Adipocyte (in vitro differentiated cells): ENCODE results near the gene LMNTD1.

Source experiments
- DNase-seq: peaks from one replicate; pipeline ENCODE4 v3.0.0-alpha.2; 2015; ENCODE audit warnings: low read depth
- H3K27me3 ChIP-seq: replicated peaks from 2 replicates; pipeline ENCODE4 v1.7.0; 2013; ENCODE audit warnings: mild to moderate bottlenecking, low read length, moderate library complexity; ENCODE audit not compliant: control insufficient read depth, insufficient read depth
- H3K36me3 ChIP-seq: 2 replicates; pipeline ENCODE4 v1.7.0; 2013; ENCODE audit warnings: low read length, mild to moderate bottlenecking, moderate library complexity; ENCODE audit not compliant: control insufficient read depth, insufficient read depth, severe bottlenecking
- H3K4me1 ChIP-seq: 2 replicates; pipeline ENCODE4 v1.7.0; 2013; ENCODE audit warnings: mild to moderate bottlenecking, low read length, moderate library complexity; ENCODE audit not compliant: control insufficient read depth, insufficient read depth
- H3K4me3 ChIP-seq: 2 replicates; pipeline ENCODE4 v1.7.0; 2013; ENCODE audit warnings: mild to moderate bottlenecking, low read length, moderate library complexity
- H3K9ac ChIP-seq: 2 replicates; pipeline ENCODE4 v1.7.0; 2013; ENCODE audit warnings: mild to moderate bottlenecking, low read length, moderate library complexity
- H3K9me3 ChIP-seq: 2 replicates; pipeline ENCODE4 v1.7.0; 2013; ENCODE audit warnings: mild to moderate bottlenecking, low read length, moderate library complexity; ENCODE audit not compliant: control insufficient read depth

LMNTD1 gene

DNA sequence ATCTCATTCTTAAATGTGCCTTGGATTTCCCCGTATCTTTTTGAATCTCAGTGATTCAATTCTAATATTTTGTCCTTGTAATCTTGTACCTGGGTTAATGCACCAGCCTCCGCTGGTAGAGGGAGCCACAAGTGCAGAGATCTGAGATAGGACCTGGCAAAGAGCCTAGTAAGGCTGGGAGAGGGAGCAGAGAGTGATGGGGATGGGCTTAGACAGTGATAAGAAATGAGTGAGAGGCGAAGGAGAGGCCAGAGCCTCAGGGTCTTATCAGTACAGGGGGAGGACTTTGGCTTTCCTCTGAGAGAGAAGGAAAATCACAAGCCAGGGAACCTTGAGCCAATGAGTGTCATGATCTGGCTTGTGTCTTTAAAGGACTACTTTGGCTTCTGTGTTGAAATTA is 30.5 kb upstream of the LMNTD1 start:
- no peaks in the 10 kb centered on the region for H3K36me3 ChIP-seq
- no peak overlapping the region for H3K9ac ChIP-seq
- peaks cover 28% of the 10 kb centered on the region for H3K9me3 ChIP-seq
- peaks cover 16% of the 10 kb centered on the region for H3K4me1 ChIP-seq
- DNase-seq, result no peak
- H3K4me3 ChIP-seq, result no peak overlapping the region
- no peaks in the 10 kb centered on the region for H3K27me3 ChIP-seq

- Histone ChIP-seq H3K36me3 (no peaks in the 10 kb centered on the region), H3K9me3 (peaks cover 4% of the 10 kb centered on the region), H3K4me3 (no peak overlapping the region), H3K27me3 (no peaks in the 10 kb centered on the region), H3K9ac (no peak overlapping the region), H3K4me1 (peaks cover 16% of the 10 kb centered on the region)
- DNase-seq, result no peak
These were observed 28.0 kb upstream of the LMNTD1 start for GRCh38 chr12:25581067-25581466.

DNA sequence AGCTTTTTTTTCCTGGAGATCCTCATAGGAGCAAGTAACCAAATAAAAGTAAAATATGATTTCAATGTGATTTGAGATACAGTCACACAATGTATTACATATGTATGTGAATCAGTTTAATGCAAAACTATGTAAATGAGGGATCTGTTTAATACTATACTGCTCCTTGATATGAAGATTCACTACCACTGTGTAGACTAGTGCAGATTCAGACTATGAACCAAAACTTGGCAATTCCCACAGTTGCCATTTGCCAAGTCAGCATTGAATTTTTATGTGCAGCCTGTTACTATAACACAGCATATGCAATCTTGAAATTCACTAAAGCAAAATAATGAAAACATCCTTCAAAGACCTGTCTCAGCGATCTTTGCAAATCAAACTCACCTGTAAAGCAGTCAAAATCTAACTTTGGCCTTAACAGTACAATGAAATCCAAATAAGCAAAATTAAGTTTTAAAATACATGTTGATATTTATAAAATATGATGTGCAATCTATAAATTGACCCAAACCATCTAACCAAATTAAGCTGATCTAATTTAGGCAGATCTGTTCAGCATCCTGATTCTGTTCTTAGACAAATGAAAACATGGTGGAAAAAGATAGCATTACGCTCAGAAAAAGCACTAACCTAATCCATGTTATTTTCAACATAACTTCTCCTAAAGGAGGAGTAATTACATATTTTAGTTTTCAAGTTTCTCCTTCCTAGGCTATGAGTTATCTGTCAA is 25.5 kb upstream of the LMNTD1 start:
- Histone ChIP-seq H3K9ac (no peak overlapping the region), H3K36me3 (no peaks in the 10 kb centered on the region), H3K9me3 (no peaks in the 10 kb centered on the region), H3K4me1 (no peaks in the 10 kb centered on the region), H3K4me3 (no peak overlapping the region), H3K27me3 (no peaks in the 10 kb centered on the region)
- no peak for DNase-seq

DNA sequence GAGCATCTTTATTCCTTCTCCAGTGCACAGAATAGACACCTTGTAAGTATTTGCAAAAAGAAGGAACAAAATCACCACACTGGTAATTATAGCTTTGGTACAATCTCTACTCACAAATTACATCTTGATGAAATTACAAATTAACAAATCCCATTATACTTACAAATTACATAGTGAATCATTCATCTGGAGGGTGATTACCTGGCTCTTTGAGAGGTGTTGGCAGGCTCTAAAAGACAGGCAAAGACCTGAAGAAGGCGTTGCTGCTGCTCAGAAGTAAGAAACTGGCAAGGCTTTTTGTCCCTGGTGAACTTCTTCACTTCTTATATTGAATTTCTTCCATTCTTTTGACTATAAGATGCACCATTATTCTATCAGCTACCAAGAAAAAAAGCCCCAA is 21.7 kb upstream of the LMNTD1 start:
- H3K4me1 ChIP-seq, result no peaks in the 10 kb centered on the region
- no peak for DNase-seq
- no peaks in the 10 kb centered on the region for H3K9me3 ChIP-seq
- H3K36me3 ChIP-seq, result no peaks in the 10 kb centered on the region
- no peak overlapping the region for H3K4me3 ChIP-seq
- no peak overlapping the region for H3K9ac ChIP-seq
- no peaks in the 10 kb centered on the region for H3K27me3 ChIP-seq

GRCh38 chr12:25573346-25573745 is 20.3 kb upstream of the LMNTD1 start:
- no peaks in the 10 kb centered on the region for H3K4me1 ChIP-seq
- no peak overlapping the region for H3K9ac ChIP-seq
- H3K9me3 ChIP-seq, result no peaks in the 10 kb centered on the region
- no peak overlapping the region for H3K4me3 ChIP-seq
- H3K36me3 ChIP-seq, result no peaks in the 10 kb centered on the region
- H3K27me3 ChIP-seq, result no peaks in the 10 kb centered on the region
- no peak for DNase-seq

- H3K9me3 ChIP-seq, result no peaks in the 10 kb centered on the region
- H3K36me3 ChIP-seq, result no peaks in the 10 kb centered on the region
- H3K9ac ChIP-seq, result no peak overlapping the region
- no peaks in the 10 kb centered on the region for H3K4me1 ChIP-seq
- no peaks in the 10 kb centered on the region for H3K27me3 ChIP-seq
- H3K4me3 ChIP-seq, result no peak overlapping the region
- DNase-seq, result no peak
These were observed 17.3 kb upstream of the LMNTD1 start for GRCh38 chr12:25570418-25570817.

DNA sequence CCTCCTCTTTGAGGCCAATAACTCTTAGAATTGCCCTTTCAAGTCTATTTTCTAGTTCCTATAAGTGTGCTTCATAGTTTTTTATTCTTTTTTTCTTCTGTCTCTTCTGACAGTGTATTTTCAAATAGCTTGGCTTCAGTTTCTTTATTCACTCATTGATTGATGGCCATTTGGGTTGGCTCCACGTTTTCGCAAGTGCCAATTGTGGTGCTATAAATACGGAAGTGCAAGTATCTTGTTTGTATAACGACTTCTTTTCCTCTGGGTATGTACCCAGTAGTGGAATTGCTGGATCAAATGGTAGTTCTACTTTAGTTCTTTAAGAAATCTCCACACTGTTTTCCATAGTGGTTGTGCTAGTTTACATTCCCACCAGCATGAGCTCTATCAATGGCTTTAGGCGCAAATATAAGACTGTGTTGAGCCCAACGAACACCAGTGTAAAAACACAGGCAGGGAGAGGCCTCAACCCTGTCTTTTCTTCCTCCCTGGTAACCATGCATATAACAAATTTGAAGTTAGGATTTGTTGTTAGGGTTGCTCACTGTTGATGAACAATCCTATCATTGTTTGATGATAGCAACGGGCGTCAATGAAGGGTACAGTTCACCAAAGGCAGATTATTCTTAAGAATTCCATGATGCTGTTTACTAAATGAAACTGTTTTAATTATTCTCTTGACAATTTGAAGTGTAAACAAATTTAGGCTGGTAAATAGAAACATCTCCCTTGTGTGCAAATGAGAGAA is 13.3 kb upstream of the LMNTD1 start:
- Histone ChIP-seq H3K4me1 (no peaks in the 10 kb centered on the region), H3K36me3 (no peaks in the 10 kb centered on the region), H3K4me3 (no peak overlapping the region), H3K9ac (no peak overlapping the region), H3K27me3 (no peaks in the 10 kb centered on the region), H3K9me3 (no peaks in the 10 kb centered on the region)
- no peak for DNase-seq

- no peak overlapping the region for H3K9ac ChIP-seq
- H3K4me1 ChIP-seq, result no peaks in the 10 kb centered on the region
- no peaks in the 10 kb centered on the region for H3K36me3 ChIP-seq
- DNase-seq, result no peak
- H3K27me3 ChIP-seq, result no peaks in the 10 kb centered on the region
- H3K9me3 ChIP-seq, result no peaks in the 10 kb centered on the region
- no peak overlapping the region for H3K4me3 ChIP-seq
These were observed 5.5 kb upstream of the LMNTD1 start for GRCh38 chr12:25558586-25558985.

- Histone ChIP-seq H3K4me1 (no peaks in the 10 kb centered on the region), H3K27me3 (no peaks in the 10 kb centered on the region), H3K4me3 (no peak overlapping the region), H3K9me3 (no peaks in the 10 kb centered on the region), H3K9ac (no peak overlapping the region), H3K36me3 (no peaks in the 10 kb centered on the region)
- peak; percentile 85 for DNase-seq
These were observed 4.8 kb upstream of the LMNTD1 start for GRCh38 chr12:25557830-25558436.

DNA sequence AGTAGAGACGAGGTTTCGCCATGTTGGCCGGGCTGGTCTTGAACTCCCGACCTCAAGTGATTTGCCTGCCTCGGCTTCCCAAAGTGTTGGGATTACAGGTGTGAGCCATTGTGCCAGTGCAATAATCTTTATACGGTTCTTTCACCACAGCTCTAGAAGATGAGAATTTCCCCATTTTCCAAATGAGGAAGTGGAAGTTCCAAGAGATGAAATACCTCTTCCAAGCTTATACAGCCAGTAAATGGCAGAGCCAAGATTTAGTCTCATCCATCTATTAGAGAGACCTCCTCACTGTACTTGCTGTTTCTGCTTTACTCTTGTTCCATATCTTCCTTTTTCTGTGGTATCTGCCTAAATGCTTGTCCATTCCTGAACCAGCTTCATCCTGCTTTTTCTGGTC is 3.1 kb upstream of the LMNTD1 start:
- no peaks in the 10 kb centered on the region for H3K9me3 ChIP-seq
- no peaks in the 10 kb centered on the region for H3K27me3 ChIP-seq
- no peak for DNase-seq
- H3K9ac ChIP-seq, result no peak overlapping the region
- no peaks in the 10 kb centered on the region for H3K36me3 ChIP-seq
- H3K4me1 ChIP-seq, result no peaks in the 10 kb centered on the region
- no peak overlapping the region for H3K4me3 ChIP-seq

DNA sequence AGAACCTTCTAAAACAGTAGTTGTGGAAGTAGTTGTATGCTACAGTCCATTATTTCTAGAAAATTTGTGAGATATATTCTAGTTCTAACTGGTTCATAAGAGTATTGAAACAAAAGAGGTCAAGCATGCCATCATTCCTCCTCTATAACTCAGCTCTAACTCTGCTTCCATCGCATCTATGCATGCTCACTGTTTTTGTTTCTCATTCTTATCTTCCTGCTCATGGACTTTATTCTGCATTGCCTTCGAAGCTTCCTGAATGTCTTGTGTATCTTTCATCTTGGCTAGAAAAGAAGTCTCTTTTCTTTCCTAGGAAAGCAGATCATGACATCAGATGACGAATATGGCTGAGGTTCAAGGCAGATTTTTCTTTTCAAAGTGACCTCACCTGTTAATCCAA is 402 bp downstream of the LMNTD1 start:
- Histone ChIP-seq H3K9ac (no peak overlapping the region), H3K4me1 (no peaks in the 10 kb centered on the region), H3K9me3 (no peaks in the 10 kb centered on the region), H3K36me3 (no peaks in the 10 kb centered on the region), H3K4me3 (no peak overlapping the region), H3K27me3 (no peaks in the 10 kb centered on the region)
- peak; percentile 70 for DNase-seq
